NCI-H2107 treated with DMSO at 0.1 percent for 48 hours (cell line): Measurements from ENCODE around the gene LRCH1.

ENCODE experiments used
- DNase-seq: peaks from one replicate; lab custom pipeline; 2025; ENCODE audit not compliant: unreplicated experiment; lab: John Stamatoyannopoulos, UW

Gene LRCH1

DNA sequence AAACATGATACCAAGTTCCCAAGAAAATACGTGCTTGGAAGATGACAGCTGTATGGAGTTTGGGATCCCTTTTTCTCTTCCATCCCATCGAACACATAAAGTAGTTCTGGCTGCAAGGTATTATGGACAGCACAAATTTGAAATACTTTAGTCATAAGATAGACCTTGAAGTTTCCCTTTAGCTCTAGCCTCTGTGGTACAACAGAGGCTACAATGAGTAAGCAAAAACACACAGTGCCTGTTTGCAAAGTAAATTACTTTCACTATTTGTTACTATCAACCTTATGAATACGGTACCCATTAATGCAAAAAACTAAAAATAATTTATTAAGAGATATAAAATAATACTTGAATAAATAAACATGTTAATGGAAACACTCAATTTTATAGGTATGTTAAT is 21.0 kb upstream of the LRCH1 start:
- no peak for DNase-seq

DNA sequence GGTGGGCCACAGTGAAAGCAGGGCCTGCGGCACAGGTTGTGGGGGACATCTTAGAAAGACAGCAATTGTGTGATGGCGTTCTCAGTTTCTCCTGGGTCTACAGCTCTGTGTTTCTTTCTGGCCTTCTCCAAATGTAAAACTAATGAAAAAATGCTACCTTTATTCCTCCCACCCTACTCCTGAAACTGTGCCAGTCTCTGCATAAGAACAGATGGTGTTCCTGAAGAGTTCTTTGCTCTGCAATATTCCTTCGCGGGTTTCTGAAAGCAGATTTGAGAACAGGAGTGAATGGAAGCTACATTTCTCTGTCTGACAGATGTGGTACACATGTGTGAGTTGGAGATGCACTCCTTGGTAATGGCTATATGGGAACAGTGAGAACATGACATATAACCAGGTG is 18.0 kb upstream of the LRCH1 start:
- DNase-seq = no peak

DNA sequence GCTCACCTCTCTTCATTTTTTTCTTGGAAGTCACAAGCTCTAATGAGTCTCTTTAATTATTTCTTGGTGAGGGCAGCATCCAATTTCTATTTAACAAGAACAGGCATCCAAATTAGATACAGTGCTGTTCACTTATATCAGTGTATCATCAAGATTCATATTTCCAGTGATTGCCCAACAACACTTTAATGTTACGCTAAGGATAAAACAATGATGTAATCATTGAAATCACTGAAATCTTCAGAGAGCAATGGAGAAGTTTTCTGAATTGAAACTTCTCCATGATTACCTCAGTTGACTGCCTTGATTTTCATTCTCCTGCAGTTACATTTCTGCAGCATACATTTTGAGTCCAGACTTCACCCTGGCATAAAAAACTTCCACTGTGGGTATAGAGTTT is 17.1 kb upstream of the LRCH1 start:
- no peak for DNase-seq

DNA sequence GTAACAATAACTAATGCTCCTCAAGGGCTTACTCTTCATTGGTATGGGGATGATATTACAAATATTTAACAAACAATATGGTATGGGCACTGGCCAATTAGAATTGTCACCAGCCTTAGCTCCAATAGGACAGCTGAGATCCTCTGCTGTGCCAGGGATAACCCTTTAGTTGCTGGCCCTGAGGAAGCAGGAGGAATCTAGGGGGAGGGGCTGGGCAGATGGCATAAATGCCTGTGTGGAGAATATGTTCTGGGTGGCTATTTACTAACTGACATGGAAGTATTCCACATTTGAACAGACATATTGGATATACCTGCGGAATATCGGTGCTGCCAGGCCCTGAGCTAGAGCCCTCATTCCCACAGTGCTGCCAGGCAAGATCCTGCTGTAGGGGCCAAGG is 16.6 kb upstream of the LRCH1 start:
- no peak for DNase-seq

DNA sequence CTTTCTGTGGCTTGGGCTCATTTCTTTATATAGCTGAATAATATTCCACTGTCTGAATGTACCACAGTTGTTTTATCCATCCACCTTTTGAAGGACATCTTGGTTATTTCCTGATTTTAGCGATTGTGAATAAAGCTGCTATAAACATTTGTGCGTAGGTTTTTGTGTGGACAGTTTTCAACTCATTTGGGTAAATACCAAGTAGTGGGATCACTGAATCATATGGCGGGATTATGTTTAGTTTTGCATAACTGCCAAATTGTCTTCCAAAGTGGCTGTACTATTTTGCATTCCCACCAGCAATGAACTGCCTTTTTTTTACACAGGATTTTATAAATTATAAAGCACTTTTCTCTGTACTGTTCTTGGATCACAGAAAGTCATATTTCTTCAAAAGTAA is 13.7 kb upstream of the LRCH1 start:
- no peak for DNase-seq

DNA sequence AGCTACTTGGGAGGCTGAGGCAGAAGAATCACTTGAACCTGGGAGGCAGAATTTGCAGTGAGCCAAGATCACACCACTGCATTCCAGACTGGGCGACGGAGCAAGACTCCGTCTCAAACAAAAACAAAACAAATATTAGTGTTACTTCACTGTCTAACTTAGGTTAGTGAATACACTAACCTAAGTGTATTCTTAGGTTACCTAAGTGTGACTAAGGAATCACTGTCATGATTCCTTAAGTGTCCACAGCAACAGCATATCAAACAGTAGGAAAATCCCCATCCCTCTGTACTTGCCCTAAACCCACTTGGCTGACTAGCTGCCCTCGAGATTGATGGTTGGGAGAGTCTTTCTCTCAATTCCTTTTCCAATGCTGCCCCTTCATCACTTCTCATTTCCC is 11.8 kb upstream of the LRCH1 start:
- no peak for DNase-seq

DNA sequence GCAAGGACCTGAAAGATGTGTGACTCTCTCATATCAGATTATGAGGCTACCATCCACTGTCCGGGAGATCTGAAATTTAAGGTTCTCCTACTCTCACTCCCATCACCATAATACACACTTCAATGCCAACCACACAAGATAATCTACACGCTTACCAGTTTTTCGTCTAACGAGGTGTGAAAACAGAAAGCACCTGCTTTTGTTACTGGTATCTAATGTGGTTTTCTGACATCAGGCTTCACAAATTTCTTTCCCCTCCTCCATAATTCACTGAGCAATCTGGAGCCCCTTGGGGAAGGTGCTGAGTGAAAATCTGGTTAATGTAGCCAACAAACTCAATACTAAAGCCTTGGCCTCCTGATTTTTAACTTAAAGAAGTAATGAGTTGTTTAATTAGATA is 10.1 kb upstream of the LRCH1 start:
- no peak for DNase-seq

DNA sequence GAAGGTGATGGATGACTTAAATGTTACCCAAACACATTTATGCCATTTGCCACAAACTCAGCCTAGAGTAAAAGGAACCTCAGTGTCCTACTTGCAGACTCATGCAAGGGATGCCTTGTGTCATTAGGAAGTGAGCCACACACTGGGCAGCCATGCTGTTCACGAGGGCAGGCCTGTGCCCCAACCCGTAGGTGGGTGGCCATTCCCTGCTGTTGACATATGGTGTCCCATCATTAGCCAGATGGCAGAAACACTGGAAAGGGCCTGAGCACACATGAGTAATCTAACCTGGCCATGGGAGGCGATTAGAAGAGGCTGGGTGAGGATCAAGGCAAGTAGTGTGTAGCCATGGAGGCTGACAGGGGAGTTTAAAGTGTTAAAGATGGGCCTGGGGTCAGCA is 9.7 kb upstream of the LRCH1 start:
- no peak for DNase-seq

DNA sequence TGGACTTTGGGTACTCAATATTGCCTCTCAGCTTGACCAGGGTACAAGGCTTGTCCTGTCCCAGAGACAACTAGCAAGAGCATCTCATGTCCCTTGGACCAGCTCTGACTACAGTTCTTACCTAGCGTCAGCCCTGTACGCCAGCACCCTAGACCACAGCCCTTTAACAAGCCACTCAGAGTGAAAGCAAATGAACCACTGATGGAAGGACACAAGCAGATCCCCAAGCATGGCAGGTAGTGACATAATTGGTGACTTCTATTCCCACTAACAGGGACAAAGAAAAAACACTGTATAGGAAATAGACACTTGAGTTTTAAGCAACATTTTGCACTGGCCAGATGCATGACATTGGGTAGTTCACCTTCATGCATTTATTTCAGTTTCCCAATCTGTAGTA is 8.8 kb upstream of the LRCH1 start:
- no peak for DNase-seq

DNA sequence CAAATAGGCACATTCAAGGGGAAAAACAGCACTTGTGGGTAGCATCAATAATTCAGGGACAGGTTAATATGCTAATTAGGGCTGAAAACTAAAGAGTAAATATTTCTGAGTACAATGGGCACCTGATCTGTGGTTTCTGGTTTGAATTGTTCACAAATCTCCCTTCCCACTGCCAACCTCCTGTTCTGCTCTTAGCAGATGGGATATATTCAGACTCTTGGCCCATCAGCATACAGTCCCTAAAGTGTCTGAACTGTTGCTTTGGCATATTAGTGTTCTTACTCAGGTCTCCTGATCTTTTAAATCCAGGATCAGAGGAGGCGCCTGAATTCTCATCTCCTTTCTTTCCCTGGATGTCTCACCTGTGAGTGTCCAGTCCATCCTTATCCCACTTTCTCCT is 8.2 kb upstream of the LRCH1 start:
- DNase-seq = peak; percentile 52

DNA sequence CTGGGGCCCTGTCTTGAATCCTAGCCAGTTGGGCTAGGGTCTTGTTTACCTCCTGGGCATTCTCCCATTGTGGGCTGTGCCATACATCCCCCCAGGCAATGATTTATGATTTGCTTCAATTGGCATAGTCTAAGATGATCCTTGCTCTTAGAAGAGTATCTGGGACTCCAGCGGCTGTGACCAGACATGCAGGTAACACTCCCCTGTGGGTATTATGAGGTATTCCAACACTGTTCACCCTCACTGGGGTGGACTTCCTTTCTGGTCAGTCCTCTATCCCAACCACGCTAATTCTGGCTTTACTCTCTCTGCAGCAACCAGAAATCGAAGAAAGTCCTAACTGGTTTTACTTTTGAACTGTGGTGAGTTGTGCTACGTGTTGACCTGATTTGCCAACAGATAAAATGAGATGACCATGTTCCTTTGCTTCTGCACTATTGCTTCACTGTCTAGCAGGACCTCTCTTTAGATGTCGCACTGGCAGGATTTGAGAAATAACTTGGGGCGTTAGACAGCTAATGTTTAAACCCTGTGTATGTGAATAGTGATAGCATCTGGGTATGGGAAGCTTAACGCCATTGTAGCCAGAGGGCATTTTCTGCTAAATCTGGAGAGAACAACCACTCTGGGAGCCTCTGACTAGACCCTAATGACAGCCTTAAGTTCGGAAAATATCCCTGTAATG is 6.7 kb upstream of the LRCH1 start:
- no peak for DNase-seq

DNA sequence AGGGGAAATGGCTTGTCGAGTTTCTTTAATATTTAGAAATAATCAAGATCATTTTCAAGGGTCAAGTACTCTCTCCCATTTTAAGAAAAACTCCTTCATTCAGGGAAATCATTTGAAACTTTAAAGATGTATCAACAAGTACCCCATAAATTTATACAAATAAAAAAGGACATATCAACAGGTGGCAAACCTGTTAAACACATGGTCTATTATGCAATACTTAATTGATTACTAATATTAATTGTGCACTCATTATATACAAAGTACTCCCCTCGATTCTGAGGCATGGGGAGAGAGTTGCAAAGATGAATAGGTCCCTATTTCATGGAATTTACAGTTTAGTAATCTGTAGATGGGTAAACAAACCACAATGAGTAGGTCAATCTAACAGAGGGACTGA is 2.1 kb upstream of the LRCH1 start:
- DNase-seq = no peak

DNA sequence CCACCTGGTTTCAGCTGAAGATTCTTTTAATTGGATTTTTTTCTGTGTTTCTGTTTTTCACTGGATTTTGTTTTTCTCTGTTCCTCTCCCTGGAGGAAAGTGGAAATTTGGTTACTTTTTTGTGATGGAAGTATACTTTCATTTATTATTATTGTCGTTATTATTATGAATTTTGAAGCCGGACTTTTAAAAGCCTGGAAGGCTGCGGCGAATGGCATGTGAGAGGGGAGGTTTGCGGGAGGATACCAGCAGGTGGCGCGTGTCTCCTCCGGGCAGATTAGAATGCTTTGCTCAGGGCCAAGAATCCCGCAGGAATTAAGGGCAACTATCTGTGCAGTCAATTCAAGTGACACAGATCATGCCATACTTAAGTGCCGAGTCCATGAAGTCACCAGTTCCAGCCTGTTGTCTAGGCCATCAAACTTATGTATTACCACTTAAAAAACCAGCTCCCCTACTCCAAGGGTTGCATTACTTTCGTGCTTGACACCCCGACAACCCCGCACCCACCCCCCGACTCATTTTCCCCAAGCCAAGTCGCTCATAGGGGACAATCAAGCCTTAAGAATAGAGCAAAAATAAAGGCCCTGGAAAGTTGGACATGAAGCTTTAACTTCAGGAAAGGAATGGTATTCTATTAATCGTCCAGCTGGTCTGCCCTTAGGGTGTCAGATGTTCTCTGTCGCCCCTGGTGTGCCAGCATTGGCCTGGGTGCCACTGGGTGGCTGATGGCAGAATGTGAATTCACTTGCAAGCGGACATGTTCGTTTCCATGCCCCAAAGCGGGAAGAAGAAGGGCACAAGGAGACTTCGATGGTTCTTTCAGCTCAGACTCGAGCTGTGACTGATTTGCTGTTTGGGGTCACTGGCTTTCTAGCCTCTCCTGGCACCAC is 1.3 kb upstream of the LRCH1 start:
- peak; percentile 44 for DNase-seq

DNA sequence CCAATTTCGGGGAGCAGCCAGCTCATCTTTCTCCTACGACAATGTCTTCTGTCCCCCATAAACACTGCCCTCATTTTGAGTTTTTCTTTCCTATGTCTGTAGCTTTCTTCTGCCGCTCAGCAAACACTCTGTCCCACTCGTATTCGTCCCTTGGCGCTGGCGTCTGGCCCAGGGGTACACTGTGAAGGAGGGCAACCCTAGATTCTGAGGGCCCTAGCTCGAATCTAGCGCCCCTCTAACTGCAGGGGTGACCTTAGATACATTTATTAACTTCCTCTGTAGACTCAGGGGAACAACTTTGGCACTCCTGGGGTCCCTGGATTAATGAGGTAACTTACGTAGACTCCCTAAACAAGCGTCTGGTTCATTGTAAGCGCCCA is 677 bp upstream of the LRCH1 start:
- DNase-seq = no peak

DNA sequence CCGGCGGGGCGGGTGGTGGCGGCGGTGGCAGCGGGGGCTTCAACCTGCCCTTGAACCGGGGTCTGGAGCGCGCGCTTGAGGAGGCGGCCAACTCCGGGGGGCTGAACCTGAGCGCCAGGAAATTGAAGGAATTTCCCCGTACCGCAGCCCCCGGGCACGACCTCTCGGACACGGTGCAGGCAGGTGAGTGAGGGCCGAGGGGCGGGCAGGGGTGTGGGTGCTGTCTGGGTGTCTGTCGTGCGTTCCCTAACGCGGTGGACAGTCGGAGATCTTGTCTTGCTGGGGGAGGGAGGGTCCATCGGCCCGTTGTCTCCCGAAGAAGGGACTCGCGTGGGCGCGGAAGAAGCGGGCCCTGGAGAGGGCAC is 533 bp downstream of the LRCH1 start:
- no peak for DNase-seq

DNA sequence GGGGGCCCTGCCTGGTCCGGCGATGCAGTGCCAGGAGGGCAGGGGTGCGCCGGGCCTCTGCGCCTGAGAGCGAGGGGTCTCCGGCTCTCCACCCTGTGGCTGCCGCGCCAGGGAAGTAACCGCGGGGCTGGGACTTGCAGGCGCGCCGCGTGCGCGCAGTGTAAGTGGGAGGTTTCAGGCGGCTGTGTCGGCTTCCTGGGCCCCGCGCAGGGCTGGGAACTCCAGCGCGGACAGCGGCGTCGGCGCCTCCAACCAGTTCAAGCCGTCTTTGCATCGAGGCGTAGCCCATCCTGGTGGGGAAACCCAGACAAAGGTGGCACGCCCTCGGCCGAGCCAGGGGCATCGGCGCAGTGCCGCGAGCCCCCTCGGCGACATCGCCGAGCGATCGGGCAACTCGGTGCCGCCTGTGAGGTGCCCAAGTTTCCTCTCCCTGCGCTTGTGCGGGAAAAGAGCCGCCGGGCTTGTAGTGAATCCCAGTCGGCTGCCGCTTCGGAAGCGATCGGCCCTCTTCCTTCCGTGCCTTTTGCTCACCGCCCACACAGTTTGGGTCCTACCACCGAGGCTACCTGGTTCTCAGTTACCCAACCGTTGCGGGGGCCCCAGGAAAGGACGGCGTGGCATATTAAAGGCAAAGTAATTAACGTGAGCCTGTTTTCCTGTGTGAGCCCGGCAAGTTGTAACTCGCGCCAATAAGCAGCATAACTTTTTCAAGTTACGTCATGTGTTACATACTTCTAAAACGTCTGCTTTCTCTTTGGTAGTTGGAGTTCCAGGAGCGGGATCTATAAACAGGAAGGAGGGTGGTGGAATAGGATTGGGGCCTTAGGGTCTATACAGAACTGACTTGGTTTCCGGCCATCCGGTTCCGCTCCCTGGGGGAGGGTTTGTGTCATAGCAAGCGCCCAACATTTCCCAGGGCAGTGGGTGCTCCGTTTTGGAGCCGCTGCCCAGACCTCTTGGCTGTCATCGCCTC is 1.2 kb downstream of the LRCH1 start:
- DNase-seq = no peak

DNA sequence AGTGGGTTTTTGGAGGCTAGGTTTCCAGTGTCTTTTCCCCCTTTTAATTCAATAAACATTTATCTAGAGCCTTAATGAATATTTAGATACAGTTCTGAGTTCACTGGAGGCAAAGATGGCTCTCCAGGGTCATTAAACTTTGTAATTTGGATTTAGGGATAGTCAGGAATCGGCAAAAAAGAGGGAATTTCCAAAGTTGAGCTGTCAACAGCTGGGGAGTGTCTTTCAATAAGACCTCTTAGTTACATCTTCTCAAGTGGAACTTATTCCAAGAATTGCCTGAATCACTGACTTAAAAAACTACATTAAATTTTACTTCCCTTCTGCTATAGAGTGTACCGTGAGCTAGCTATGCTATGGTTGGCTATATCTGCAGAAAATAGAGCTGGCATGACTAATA is 2.0 kb downstream of the LRCH1 start:
- no peak for DNase-seq

DNA sequence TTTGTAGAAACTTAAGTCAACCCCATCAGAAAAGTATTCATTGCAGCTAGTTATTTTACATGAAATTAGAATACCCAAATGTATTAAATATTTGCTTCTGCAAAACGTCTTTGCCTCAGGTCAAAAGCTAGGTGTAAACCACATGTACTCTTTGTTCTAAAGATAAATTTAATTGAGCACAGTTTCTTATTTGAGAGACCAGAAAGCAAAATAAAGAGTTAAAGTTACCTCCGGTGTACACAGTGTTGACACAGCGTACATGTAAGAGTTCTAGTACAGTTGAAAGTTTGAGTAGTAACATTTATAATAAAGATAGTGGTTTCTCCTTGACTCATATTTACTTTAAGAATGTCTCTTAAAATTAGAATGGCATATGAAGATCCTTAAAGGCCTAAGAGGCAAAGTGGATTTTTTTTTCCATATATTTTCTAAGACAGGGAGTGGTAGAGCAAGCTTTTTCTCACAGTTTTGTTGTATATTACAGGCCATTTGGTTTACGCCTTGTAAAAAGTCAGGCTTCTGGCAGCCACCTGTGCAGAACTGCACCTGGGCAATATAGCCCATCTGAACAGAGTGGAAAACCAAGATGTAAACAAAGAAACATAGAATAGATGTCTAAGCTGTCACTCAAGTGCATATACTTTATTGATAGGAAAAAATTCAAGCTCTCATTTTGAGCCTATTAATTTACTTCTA is 2.9 kb downstream of the LRCH1 start:
- no peak for DNase-seq

DNA sequence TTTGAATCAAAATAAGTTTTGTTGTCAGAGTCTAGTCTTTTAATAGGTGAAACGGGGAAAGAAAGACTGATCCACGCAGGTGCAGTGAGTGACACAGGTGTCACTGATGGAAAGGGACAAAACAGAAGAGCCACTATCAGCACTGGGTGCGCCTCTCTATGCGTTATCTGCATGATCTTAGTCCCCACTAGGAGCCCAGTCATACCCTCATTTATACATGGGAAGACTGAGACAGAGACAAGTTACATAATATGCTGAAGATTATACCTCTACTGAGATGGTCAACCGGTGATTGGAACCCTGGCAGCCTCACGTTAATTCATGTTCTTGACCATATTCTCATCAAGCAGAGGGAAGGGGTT is 3.4 kb downstream of the LRCH1 start:
- no peak for DNase-seq

DNA sequence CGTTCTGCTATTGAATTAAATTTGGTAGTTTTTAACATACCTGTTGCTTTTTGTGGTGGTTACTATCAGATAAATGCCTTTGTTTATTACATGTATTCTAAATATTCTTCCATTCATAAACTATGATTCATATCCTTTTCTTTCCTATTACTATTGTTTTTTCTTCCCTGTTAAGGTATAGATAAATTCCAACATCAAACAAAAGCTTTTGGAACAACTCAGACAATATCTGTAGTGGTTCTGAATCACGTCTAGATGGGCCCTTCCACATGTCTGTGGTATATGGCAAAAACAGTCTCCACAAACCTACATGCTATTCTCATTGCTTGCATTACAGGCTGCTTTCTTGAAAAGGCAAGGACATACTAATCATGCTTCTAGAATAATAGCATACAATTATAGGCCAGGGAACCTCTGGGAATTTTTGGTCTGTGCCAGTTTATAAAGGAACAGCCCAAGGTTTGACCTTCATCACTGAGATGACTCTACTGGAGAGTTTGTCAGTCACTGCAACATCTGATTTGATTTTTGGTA is 6.4 kb downstream of the LRCH1 start:
- no peak for DNase-seq

DNA sequence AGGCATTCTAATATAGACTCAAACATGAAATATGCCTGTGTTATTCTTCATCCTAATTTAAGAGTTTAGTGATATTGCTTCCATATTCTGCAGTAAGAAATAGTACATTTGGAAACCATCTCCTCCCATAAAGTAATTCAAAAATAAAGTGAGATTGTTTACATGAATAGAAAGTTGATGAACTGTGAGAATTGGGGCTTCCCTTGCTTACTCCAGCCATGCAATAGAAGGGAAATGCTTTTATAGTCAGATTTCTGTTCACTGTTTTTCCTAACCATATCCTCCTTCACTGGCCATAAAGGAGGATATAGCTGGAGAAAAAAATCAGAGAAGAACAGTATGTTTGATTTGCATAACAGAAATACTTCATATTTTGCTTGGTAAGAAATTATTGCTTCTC is 7.8 kb downstream of the LRCH1 start:
- DNase-seq = no peak
